PC-3 (cell line): ENCODE results near the gene PPP2R3B. TPM values are rescaled to one million over a fixed set of nuclear protein-coding genes. Genes with fewer than 3 reads are reported as not detected.

Source experiments
- ATAC-seq: fragments of 200-7000 bp; cut with Tn5 transposase; 2 replicates; pipeline ENCODE4 v1.9.1; 2020; ENCODE audit warnings: mild to moderate bottlenecking, moderate library complexity
- BruUV-seq: library from RNA; stranded (reverse); fragments of 400-500 nt; replicated peaks from 2 replicates; lab custom pipeline; 2021; lab: Mats Ljungman, UMichigan
- CTCF ChIA-PET: fragments of 300-600 bp; sonication (Branson Sonifier 250); formaldehyde crosslinking; loops from one replicate; lab custom pipeline; 2022; ENCODE audit warnings: antibody characterized with exemption; lab: Charles Lee
- POLR2A ChIA-PET: fragments of 300-600 bp; sonication (Branson Sonifier 250); formaldehyde crosslinking; loops from one replicate; lab custom pipeline; 2022; ENCODE audit warnings: antibody characterized with exemption; ENCODE audit not compliant: unreplicated experiment; lab: Charles Lee
- DNase-seq: peaks from one replicate; pipeline ENCODE4 v3.0.0-alpha.2; 2015
- H2AFZ ChIP-seq: fragments of 300-600 bp; sonication (generic); 2 replicates; pipeline ENCODE4 v1.6.0; 2016; ENCODE audit warnings: antibody characterized with exemption, low read length
- H3F3A ChIP-seq: fragments of 300-600 bp; sonication (generic); one replicate; pipeline ENCODE4 v1.6.0; 2017; ENCODE audit warnings: antibody characterized with exemption, low read length, control low read depth, mild to moderate bottlenecking; ENCODE audit not compliant: unreplicated experiment
- H3K27ac ChIP-seq: fragments of 300-600 bp; sonication (generic); 2 replicates; pipeline ENCODE4 v1.5.1; 2016; ENCODE audit warnings: mild to moderate bottlenecking, low read length
- H3K27me3 ChIP-seq: fragments of 300-600 bp; sonication (generic); 2 replicates; pipeline ENCODE4 v1.6.1; 2016; ENCODE audit warnings: low read length, mixed read lengths
- H3K36me3 ChIP-seq: fragments of 300-600 bp; sonication (generic); 2 replicates; pipeline ENCODE4 v1.6.1; 2016; ENCODE audit warnings: low read depth, mixed run types, low read length, mixed read lengths
- H3K4me1 ChIP-seq: fragments of 300-600 bp; sonication (generic); 2 replicates; pipeline ENCODE4 v1.5.1; 2016; ENCODE audit warnings: low read length; ENCODE audit not compliant: insufficient read depth
- H3K4me2 ChIP-seq: fragments of 300-600 bp; sonication (generic); 2 replicates; pipeline ENCODE4 v1.6.0; 2016; ENCODE audit warnings: low read length
- H3K4me3 ChIP-seq: fragments of 300-600 bp; sonication (generic); 2 replicates; pipeline ENCODE4 v1.5.1; 2016; ENCODE audit warnings: mild to moderate bottlenecking, low read length, mixed read lengths
- H3K79me2 ChIP-seq: fragments of 300-600 bp; sonication (generic); 2 replicates; pipeline ENCODE4 v1.6.1; 2017; ENCODE audit warnings: low read length, mixed read lengths
- H3K9ac ChIP-seq: fragments of 300-600 bp; sonication (generic); 2 replicates; pipeline ENCODE4 v1.6.0; 2016; ENCODE audit warnings: mild to moderate bottlenecking, low read length
- H3K9me2 ChIP-seq: fragments of 300-600 bp; sonication (generic); replicated peaks from 2 replicates; pipeline ENCODE4 v1.6.1; 2016; ENCODE audit warnings: mixed run types, low read length, mixed read lengths
- H3K9me3 ChIP-seq: fragments of 300-600 bp; sonication (generic); 2 replicates; pipeline ENCODE4 v1.6.1; 2016; ENCODE audit warnings: low read length, mixed read lengths
- H4K20me1 ChIP-seq: fragments of 300-600 bp; sonication (generic); 2 replicates; pipeline ENCODE4 v1.6.1; 2016; ENCODE audit warnings: low read length, mixed read lengths
- EZH2 ChIP-seq: fragments of 300-600 bp; sonication (generic); IDR thresholded peaks from one replicate; pipeline ENCODE4 v1.6.1; 2017; ENCODE audit warnings: antibody characterized with exemption, mild to moderate bottlenecking, low read length; ENCODE audit not compliant: unreplicated experiment
- EZH2phosphoT487 ChIP-seq: fragments of 300-600 bp; sonication (generic); IDR thresholded peaks from 2 replicates; pipeline ENCODE4 v1.6.1; 2018; ENCODE audit warnings: mild to moderate bottlenecking, antibody characterized with exemption, low read length, borderline replicate concordance
- intact Hi-C: fragments of 100-400 bp; cut with micrococcal nuclease; formaldehyde crosslinking; loops from 2 replicates; pipeline ENCODE4 v1.9.0; 2023
- total RNA-seq: library from RNA; depleted of rRNA; stranded (reverse); fragments of >200 nt; gene quantifications from 2 replicates; pipeline ENCODE4 v1.2.3, GENCODE V29; 2014
- TF ChIP-seq, protein P1 (sequence below): fragments of 300-600 bp; sonication (generic); conservative IDR thresholded peaks from 2 replicates; pipeline ENCODE4 v1.5.1; 2017; ENCODE audit warnings: antibody characterized with exemption, low read depth, mild to moderate bottlenecking, low read length

Gene PPP2R3B
- total RNA-seq, 1 experiment from 2014 or later: 35.4 TPM

- CTCF ChIA-PET: no interaction called here
- Histone ChIP-seq H3K79me2 (no peaks in the 10 kb centered on the region), H3F3A (no peaks in the 10 kb centered on the region), H3K27ac (no peak overlapping the region), H3K9ac (no peak overlapping the region), H3K27me3 (no peaks in the 10 kb centered on the region), H3K4me2 (no peak overlapping the region), H3K36me3 (no peaks in the 10 kb centered on the region), H3K4me3 (no peak overlapping the region), H3K9me2 (no peaks in the 10 kb centered on the region), H4K20me1 (no peaks in the 10 kb centered on the region), H3K9me3 (no peaks in the 10 kb centered on the region), H2AFZ (no peak overlapping the region), H3K4me1 (no peaks in the 10 kb centered on the region)
- no peak for TF ChIP-seq EZH2phosphoT487
- TF ChIP-seq EZH2: no peak
- TF ChIP-seq, protein P1, sequence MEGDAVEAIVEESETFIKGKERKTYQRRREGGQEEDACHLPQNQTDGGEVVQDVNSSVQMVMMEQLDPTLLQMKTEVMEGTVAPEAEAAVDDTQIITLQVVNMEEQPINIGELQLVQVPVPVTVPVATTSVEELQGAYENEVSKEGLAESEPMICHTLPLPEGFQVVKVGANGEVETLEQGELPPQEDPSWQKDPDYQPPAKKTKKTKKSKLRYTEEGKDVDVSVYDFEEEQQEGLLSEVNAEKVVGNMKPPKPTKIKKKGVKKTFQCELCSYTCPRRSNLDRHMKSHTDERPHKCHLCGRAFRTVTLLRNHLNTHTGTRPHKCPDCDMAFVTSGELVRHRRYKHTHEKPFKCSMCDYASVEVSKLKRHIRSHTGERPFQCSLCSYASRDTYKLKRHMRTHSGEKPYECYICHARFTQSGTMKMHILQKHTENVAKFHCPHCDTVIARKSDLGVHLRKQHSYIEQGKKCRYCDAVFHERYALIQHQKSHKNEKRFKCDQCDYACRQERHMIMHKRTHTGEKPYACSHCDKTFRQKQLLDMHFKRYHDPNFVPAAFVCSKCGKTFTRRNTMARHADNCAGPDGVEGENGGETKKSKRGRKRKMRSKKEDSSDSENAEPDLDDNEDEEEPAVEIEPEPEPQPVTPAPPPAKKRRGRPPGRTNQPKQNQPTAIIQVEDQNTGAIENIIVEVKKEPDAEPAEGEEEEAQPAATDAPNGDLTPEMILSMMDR: no peak
- DNase-seq (no peak), ATAC-seq (no peak)
- BruUV-seq: no TSS peak
- POLR2A ChIA-PET: no interaction called here
- intact Hi-C loops: no loop called here
These were observed 26.9 kb upstream of the PPP2R3B start for GRCh38 chrX:413322-414201.

DNA sequence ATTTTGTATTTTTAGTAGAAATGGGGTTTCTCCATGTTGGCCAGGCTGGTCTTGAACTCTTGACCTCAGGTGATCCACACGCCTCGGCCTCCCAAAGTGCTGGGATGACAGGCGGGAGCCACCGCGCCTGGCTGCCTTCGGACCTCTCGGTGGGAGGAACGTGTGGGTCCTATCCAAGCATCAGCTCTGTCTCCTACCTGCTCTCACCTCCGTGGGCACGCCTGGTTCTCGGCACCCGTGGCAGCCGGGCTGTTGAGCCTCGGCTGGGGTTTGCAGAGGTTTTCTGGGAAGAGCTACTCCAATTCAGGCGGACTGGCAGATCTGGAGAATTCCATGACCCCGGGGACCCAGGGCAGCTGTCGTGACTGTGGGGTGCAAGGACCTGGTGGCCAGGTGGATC, 23.6 kb upstream of the PPP2R3B start:
- DNase-seq: no peak
- no peak for ATAC-seq
- BruUV-seq: no TSS peak

DNA sequence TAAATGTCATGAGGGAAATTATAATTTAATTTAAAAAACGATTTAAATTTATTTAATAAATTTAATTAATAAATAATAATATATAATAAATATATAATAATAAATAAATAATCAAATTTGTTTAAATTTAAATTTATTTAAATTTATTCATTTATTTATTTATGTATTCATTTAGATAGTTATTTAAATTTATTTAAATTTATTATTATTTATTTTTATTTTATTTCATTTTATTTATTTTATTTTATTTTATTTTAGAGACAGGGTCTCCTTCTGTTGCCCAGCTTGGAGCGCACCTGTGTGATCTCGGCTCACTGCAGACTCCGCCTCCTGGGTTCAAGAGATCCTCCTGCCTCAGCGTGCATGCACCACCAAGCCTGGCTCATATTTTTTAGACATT, 18.4 kb upstream of the PPP2R3B start:
- intact Hi-C loops: no loop called here
- CTCF ChIA-PET: no interaction called here
- Histone ChIP-seq H3K27me3 (no peaks in the 10 kb centered on the region), H3K4me2 (no peak overlapping the region), H3K36me3 (no peaks in the 10 kb centered on the region), H3K27ac (no peak overlapping the region), H2AFZ (no peak overlapping the region), H4K20me1 (no peaks in the 10 kb centered on the region), H3F3A (no peaks in the 10 kb centered on the region), H3K9me2 (no peaks in the 10 kb centered on the region), H3K9me3 (no peaks in the 10 kb centered on the region), H3K4me1 (no peaks in the 10 kb centered on the region), H3K4me3 (no peak overlapping the region), H3K79me2 (no peaks in the 10 kb centered on the region), H3K9ac (no peak overlapping the region)
- POLR2A ChIA-PET: no interaction called here
- ATAC-seq: no peak
- BruUV-seq: no TSS peak
- TF ChIP-seq, protein P1: no peak
- TF ChIP-seq EZH2 (no peak), EZH2phosphoT487 (no peak)
- no peak for DNase-seq

More for the DNA sequence above, 23.6 kb upstream of the PPP2R3B start:
- H3K9ac ChIP-seq: no peak overlapping the region
- no peaks in the 10 kb centered on the region for H4K20me1 ChIP-seq
- H3K27ac ChIP-seq: no peak overlapping the region
- H3F3A ChIP-seq: no peaks in the 10 kb centered on the region
- H3K9me2 ChIP-seq: no peaks in the 10 kb centered on the region
- TF ChIP-seq, protein P1: no peak
- H3K4me1 ChIP-seq: no peaks in the 10 kb centered on the region
- POLR2A ChIA-PET: no interaction called here
- H2AFZ ChIP-seq: no peak overlapping the region
- H3K9me3 ChIP-seq: no peaks in the 10 kb centered on the region
- intact Hi-C loops: no loop called here
- H3K4me3 ChIP-seq: no peak overlapping the region
- H3K36me3 ChIP-seq: no peaks in the 10 kb centered on the region
- no peaks in the 10 kb centered on the region for H3K27me3 ChIP-seq
- CTCF ChIA-PET: no interaction called here
- no peaks in the 10 kb centered on the region for H3K79me2 ChIP-seq
- no peak overlapping the region for H3K4me2 ChIP-seq
